Femur (tissue), 1 donor: ENCODE data around the gene CPTP.

ENCODE experiments used
- DNase-seq: peaks from one replicate; pipeline ENCODE4 v3.0.0-alpha.2; 2017

Gene CPTP

DNA sequence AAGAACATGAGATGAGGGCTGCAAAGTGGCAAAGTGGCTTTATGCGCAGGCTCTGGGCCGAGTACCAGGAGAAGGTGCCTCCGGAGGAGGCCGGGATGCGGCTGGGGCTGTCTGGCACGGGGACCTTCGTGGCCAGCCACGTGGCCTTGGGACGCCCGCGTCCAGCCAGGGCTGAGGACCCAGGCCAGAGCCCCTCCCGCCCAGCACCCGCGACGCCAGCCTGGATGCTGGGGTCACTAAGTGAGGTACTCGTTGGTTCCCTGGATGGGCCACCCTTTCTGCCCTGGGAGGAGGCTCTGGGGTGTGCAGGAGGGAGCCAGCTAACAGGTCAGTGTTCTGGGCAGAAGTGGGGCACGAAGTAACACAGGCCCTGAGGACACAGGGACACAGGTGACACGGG lies 31.8 kb upstream of the CPTP start:
- peak; percentile 19 for DNase-seq

DNA sequence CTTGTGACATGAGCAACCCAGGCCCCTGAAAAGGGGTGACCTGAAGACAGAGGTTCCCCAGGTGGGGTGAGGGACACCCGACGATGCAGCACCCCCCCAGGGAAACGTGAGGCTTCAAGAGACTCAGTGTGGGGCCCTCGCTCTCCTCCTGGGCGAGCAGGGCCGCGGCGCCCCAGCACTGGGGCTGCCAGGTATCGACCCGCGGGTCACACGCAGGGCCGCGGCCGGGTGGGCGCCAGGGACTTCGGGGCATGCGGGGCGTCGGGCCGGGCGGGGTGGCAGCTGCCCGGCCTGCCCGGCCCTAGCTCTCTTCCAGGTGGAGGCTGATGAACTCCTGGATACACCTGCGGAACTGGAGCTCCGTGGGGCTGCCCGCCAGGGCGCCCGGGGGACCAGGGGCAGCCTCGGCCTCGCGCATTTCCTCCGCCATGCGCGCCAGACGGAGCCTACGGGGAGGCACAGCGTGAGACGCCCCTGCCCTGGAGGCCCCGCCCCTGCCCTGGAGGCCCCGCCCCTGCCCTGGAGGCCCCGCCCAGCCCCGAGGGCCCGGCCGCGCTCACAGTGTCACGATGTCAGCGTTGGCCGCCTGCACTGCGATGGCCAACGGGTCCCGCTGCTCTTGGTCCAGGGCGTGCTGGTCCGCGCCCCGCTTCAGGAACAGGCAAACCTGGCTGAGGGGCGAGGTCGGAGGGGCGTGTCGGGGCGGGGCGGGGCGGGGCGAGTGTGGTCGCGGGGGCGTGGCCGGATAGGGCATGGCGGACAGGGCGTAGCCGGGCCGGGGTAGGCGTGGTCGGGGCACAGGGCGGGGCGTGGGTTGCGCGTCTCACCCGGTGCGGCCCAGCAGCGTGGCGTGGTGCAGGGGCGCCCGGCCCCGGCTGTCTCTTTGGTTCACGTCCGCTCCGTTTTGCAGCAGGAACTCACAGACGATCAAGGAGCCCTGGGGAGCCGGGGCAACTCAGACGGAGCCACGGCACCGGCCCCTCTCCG lies 31.0 kb upstream of the CPTP start:
- DNase-seq = peak; percentile 61

DNA sequence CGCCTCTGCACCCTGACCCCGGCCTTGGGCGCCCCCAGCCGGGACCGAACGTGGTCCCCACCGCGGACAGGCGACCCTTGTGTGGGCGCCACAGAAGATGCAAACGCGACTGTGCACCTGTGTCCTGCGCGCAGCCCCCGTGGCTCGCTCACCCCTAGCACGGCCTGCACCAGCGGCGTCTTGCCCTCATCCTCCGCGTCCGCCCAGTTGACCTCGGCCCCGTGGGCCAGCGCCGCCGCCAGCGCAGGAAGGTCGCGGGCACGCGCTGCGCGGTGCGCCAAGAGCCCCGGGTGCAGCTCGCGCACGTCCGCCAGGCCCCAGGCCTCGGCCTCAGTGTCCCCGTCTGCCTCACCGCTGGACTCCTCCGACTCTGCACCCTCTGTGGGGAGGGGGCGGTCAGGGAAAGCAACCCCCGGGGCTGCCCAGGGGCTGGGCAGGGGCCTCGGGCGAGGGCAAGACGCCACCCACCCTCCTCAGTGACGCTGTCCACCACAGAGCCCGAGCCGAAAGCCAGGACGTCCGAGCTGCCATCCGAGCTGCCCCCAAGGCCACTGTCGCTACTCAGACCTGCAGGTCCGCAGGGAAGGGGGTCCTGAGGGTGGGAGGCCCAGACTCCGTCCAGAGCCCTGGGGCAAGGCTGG lies 30.2 kb upstream of the CPTP start:
- DNase-seq = no peak

DNA sequence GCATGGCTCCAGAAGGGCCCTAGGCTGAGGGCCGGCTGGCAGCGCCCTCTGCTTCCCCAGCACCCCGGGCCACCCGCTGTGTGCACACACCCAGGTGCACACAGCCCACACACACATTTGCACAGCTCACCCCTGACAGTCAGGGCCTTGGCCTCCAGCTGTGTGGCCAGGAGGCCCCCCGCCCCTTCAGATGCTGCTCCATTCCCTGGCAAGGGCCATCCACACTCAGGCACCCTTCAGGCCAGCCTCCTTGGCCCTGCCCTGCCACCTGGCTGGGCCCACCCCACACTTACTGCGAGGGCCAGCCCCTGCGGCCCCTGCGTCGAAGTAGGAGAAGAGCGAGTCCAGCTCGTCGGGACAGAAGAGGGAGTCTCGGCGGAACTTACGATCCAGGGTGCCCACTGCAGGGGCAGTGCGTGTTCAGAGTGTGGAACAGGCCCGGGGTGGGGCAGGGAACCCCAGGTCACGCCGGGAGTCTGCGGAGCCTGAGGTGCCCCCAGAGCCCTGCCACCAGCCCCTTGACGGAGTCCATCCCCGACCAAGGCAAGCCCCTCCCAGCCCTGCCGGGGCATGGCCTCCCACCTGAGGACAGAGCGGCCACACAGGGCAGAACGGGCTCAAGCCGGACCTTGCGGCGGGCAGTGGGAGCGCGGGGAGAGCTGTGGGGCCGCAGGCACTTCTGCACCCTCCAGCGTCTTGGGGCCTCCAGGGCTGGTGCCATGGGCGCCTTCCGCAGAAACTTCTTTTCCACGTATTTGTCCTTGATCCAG lies 29.3 kb upstream of the CPTP start:
- no peak for DNase-seq

DNA sequence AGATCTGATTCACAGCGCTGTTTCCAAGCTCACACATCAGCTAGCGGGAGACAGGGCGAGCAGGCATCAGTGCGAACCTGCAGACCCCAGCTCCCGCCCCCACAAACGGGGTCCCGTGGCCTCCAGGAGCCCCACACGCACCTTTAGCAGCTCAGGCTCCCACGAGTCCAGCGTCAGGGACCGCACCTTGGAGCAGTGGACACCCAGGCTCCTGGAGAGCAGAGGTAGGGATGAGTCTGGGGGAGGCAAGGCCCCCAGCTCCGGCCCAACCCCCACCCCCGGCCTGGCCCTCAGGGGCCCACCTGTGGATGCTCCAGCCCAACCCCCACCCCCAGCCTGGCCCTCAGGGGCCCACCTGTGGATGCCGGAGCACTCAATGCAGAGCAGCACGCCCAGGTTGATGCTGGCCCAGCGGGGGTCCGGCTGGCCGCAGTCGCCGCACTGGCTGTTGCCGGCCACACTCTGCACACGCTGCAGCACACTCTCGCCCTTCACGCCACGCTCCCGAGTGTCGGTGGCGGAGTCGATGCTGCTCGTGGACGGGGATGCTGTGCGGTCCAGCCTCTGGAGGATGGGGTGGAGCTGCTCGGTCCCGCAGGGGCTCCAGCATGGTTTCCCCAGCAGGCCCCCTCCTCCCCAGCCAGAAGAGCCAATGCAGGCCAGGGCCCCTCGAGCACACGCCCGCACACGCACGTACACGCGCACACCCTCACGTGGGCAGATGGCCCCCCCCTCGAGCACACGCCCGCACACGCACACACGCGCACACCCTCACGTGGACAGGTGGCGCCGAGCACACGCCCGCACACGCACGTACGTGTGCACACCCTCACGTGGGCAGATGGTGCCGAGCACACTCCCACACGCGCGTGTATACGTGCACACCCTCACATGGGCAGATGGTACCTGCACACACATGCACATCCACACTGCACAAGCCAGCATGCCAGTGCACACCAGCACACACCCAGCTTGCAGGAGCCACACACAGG lies 28.2 kb upstream of the CPTP start:
- no peak for DNase-seq

DNA sequence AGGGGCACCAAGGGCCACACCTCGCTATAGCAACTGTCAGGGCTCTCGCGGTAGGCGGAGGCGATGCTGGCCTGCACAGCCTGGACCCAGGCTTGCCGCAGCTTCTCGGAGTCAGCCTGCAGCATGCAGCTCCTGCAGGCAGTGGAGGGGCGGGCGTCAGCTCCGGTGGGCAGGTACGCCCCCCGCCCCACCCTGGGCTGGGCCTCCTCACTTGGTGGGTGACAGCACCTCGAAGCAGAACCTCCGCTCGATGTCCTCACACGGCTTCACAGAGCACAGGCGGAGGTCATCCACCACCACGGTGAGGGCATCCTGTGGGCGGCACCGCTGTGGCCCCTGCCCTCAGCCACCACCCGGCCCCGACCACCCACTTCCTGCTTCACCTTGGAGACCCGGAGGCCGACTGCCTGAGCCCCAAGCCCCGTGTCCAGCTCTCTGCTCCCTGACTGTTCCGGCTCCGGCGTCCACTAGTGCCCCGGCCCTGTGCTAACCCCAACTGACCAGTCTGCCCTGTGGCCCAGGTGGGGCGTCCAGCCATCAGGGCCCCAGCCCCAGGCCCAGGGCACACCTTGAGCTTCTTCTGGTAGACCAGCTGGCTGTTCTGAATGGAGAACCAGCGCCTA lies 26.7 kb upstream of the CPTP start:
- no peak for DNase-seq

DNA sequence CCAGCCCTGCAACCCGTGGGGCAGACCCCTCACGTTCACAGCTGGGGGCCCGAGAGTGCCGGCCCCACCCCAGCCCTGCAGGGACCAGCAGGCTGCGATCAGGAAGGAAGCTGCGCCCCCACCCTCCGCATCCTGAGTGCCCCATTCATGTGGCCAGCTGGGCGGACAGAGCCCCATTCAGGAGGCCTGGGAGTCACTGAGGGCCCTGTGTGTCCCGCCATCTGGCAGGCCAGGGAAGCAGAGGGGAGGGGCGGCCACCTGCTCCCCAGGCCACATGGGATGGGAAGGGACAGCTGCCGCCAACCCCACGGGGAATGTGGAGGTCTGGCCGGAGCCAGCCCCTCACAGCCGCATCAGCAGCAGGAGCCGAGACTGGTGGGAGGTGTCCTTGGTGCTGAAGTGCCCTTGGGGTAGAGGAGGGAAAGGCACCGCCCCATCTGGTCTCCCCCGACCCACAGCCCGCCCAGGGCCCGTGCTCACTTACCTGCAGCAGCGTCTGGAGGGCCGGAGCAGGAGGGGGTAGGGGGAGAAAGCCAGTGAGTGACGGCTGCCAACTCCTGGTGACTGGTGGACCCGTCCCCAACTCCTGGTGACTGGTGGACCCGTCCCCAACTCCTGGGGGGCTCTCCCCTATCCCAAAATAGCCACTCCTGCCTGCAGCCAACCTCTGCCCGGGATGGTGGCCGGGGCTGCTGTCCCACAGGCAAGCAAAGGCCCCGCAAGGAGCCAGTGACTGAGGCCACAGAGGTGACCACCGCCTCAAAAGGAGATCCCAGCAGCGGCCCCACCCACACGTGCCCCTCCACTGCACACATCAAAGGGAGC lies 25.5 kb upstream of the CPTP start:
- DNase-seq = peak; percentile 82

DNA sequence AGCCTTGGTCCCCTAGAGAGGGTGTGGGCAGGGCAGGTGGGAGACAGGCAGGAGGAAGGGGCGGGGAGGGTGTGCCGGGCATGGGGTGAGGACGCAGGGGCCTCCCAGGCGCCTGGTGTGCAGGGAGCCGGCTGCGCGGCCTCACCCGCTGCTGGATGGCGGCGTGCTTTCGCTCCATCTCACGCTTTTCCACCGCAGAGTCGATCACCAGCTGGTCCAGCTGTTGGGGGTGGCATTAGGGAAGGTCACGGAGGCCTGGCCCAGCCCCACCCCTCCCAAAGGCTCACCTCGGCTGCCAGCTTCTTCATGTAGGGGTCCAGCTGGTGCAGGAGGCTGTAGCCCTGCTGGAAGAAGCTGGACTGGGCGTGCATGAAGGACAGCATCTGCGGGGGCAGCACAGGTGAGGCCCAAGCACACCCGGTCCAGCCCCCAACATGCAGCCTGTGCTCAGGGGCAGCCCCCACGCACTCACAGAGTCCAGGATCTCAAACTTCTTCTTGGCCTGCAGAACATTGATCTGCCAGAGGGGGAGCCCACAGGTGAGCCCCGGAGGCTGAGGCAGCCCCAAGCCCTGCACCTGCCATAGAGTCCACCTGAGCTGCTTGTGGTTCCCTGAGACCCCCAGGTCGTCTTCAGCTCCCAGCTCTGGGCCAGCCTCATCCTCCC lies 24.8 kb upstream of the CPTP start:
- no peak for DNase-seq

DNA sequence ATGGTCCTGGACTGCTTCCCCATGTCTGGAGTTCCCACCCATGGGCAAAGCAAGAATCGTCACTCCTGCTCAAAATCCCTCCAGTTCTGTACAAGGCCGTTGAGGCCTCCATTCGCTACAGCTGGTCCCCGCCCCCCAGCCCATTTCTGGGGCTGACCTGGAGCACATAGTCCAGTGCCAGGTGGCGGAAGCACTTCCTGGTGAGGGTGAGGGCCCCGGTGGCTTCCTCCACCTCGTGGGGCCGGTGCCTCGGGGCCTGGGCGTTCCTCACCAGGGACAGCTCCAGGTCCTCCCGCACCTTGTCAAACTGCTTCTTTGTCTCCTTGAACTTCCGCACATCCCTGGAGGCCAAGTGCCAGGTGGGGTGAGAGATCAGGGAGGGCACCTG lies 24.3 kb upstream of the CPTP start:
- DNase-seq = no peak

DNA sequence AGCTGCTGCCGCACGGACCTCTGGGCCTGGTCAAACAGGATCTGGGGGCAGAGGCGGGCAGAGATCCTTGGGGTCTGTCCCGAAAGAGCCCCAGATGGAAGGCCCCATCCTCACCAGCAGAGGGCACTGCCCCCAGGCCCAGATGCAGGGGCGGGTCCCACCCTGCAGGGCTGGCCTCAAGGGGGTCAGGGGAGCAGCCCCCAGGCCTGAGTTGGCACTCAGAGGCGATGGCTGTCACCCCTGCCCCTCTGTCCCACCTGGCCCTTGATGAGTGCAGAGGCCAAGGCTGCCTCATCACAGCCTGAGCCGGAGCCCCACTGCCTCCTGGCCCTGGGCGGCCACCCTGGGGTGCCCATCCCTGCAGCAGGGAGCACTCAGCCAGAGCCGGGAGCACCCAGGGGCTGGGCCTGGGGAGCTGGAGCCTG lies 22.6 kb upstream of the CPTP start:
- DNase-seq = no peak

DNA sequence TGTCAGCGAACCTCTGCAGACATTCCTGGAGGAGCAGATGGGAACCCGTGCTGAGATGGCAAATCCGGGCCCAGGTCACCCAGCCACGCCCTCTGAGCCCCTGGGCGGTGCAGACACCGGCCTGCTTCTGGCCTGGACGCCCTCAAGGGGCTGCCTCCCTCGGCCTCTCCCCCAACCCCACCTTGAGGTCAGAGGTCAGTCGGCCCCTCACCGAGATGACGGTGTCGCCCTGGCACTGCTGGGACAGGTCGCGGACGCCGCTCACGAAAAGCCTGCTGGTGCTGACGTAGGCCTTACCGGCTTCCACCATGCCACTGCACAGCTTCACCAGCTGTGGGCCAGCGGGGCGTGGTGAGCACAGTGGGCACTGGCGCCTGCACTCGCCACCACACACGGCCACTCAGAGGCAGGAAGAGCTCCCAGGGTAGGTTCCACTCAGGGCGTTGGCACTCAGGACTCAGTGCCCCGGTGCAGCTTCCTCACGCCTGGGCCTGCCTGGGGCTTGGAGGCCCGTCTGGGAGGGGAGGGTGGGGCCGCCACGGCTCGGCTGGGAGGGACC lies 21.6 kb upstream of the CPTP start:
- no peak for DNase-seq

DNA sequence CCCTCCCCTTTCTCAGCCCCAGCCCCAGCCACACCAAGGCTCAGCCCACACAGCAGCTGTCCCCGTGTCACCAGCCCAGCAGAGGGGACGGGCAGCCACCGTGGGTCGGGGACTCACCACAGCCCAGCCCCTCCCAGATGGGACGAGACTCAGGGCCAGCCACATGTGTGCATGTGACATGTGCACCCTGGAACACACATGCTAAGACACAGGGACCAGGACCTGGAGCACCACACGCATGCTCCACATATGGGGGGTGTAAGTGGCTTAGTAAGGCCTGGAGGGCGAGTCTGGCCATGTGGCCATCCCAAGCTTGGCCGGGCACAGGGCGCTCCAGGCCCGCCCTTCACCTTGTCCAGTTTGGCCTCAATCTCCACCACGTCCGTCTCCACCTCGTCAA lies 20.9 kb upstream of the CPTP start:
- DNase-seq = no peak

DNA sequence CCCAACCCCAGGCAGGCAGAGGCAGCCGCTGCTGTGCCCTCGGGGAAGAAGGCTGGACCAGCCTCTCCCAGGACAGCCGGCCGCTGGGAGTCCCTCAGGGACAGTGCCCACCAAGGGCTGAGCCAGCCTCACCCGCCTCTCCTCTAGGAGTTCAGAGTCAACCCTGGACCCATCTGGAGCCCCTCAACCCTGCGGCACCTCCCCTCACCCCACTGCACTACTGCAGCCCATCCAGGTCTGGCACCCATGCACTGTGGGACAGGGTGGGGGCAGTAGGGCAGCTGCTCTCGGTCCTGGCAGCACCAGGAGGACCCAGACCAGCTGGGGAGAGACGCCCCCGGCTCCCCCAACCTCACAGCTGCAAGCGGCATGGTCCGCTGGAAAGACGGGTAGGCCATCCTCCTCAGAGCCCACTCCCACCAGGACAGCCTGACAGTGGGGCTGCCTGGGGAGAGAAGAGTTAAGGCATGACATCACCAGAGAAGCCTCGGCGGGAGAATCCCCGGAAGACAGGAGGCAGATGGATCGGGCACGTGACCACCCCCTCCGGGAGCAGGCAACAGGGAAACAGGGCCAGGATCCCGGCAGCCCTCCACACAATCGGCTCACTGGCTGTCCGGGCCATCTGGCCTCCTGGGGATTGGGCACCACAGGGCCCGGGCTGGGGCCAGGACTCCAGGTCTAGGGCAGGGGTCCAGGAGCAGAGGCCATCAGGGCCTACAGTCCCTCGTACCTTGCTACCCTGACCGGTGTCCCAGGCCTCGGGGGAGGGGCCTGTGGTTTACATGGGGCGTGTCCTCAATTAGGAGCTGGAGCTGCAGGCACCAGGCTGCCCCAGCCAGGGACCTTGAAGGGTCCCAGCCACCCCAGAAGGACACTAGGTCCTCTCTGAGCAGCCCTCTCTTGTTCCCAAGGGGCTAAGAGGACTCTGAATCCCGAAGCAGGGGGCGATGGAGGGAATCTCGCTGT lies 20.0 kb upstream of the CPTP start:
- DNase-seq = peak; percentile 73

DNA sequence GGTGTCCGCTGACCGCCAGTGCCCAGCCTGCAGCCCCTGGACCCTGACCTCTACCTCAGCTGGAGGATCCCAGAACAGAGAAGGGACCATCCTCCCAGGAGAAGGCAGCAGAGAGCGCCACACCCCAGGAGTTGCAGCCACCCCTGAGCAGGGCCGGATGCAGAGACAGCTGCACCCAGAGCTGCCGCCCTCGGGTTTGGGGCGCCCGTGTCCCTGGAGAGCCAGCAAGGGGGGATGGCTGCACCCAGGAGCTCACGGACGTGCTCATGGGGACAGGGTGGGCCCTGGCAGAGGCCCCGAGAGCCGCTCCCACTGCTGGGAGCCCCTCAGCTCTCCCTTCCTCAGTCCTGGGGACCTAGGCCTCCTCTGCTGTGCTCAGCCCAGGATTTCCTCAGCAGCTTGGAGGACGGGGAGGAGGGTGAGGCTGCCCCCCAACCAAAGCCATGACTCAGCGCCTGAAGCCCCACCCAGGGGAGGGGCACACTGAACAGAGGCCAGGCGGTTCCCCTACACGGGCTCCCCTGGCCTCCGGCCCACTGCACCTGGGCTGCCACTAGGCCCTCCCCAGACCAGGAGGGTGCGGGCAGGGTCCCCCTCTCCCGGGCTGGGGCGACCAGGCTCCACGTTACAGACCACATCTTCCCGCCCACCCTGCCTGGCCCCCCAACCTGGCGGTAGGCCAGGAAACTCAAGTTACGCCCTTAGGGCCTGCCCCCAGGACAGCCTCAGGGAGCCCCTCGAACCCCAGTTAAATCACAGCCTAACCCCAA lies 19.1 kb upstream of the CPTP start:
- DNase-seq = peak; percentile 77

DNA sequence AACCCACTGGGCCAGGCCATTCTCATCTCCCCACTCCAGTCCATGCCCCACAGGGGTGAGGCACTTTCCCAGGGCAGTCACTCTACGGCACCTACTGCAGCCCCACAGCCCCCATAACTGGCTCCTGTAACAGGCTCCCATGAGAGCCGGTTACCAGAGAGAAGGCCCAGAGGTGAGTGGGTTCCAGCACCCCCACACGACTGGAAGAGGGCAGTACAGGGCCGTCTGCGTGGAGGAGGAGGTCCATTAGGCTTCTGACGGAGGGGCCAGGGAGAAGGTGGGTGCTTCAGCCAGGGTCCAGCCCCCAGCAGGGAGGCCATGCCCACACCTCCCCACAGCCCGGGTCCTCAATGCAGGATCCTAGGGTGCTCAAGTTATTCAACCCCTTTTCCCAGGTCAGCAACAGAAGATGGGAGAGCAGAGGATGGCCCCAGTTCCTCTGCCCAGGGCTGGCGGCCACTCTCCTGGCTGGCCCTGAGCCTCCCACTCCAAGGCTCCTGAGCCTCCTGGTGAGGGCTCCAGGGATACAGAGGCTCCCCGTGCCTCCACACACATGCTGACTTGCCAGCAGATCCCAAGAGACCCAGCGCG lies 18.4 kb upstream of the CPTP start:
- DNase-seq = no peak

DNA sequence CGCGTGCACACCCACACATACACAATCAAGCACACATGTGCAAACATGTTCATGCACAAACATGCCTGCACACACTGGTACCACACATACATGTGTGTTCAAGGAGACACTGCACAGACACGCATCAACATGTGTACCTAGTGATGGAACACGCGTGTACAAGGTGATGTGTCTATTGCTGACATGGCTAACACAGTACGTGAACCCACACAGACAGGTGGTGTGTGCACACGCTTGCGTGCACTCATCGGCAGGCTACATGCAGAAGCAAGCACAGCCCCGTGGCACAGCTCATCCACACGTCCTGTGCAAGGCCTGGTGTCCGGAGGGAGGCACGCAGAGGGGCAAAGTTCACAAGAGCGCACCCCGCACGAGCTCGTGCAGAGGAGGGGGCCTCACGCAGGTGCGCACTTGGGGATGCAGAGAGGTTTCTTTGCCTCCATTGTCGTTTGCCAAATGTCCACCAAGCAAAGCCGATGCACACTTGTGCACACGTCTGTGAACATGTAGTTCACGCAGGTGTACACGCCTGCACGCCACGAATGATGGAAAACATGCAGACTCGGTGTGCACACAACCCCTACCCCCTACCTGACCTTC lies 17.8 kb upstream of the CPTP start:
- DNase-seq = no peak
